Measurements from ENCODE around the gene MCUB.
"Not testable (repeated sequence)": the region's sequence is repeated elsewhere in the genome, so short reads cannot be mapped to it uniquely, and the experiment has no call there.

MCUB gene

GRCh38 chr4:109579997-109580396, 20.0 kb downstream of the MCUB start:
- H2BK15ac ChIP-seq (replicated peaks; ENCODE audit: low read depth); H2BK5ac ChIP-seq (ENCODE audit: low read length); H2AK5ac ChIP-seq (ENCODE audit: low read length); H4K8ac ChIP-seq (ENCODE audit: low read depth, low read length); H3K79me2 ChIP-seq (ENCODE audit: control insufficient read depth, insufficient read depth, low read length); H3K79me1 ChIP-seq (ENCODE audit: low read length); H3K9ac ChIP-seq (ENCODE audit: low read length); H3K56ac ChIP-seq (ENCODE audit: low read length); H3K36me3 ChIP-seq (ENCODE audit: control insufficient read depth, insufficient read depth, low read length); H3K23ac ChIP-seq (ENCODE audit: low read length); H3K4ac ChIP-seq (ENCODE audit: low read depth, low read length); DNase-seq; H4K5ac ChIP-seq (ENCODE audit: low read length); H3K4me2 ChIP-seq (ENCODE audit: low read length); H3K4me3 ChIP-seq (ENCODE audit: low read length); H3K4me1 ChIP-seq (ENCODE audit: control insufficient read depth, low read depth, low read length); H3K27ac ChIP-seq (ENCODE audit: low read depth, low read length); H3K18ac ChIP-seq (ENCODE audit: low read length); H2BK120ac ChIP-seq (ENCODE audit: low read depth, low read length); H3K27me3 ChIP-seq (ENCODE audit: insufficient read depth, low read length, poor library complexity): not testable (repeated sequence)
- WGBS (ENCODE audit: extremely low coverage, insufficient coverage, low lambda C conversion rate): no CpG with 5 or more reads among the region's 5 CpGs

- Histone ChIP-seq H3K4me1 (ENCODE audit: control insufficient read depth, low read depth, low read length) (no peaks in the 10 kb centered on the region), H3K23ac (ENCODE audit: low read length) (no peak overlapping the region), H3K79me2 (ENCODE audit: control insufficient read depth, insufficient read depth, low read length) (no peaks in the 10 kb centered on the region), H4K8ac (ENCODE audit: low read depth, low read length) (no peak overlapping the region), H2BK120ac (ENCODE audit: low read depth, low read length) (no peak overlapping the region), H3K4me2 (ENCODE audit: low read length) (no peak overlapping the region), H3K4ac (ENCODE audit: low read depth, low read length) (no peak overlapping the region), H2BK5ac (ENCODE audit: low read length) (no peak overlapping the region), H3K79me1 (ENCODE audit: low read length) (no peaks in the 10 kb centered on the region), H2AK5ac (ENCODE audit: low read length) (no peak overlapping the region), H4K5ac (ENCODE audit: low read length) (no peak overlapping the region), H3K9ac (ENCODE audit: low read length) (no peak overlapping the region), H3K36me3 (ENCODE audit: control insufficient read depth, insufficient read depth, low read length) (no peaks in the 10 kb centered on the region), H3K27me3 (ENCODE audit: insufficient read depth, low read length, poor library complexity) (no peaks in the 10 kb centered on the region), H3K4me3 (ENCODE audit: low read length) (no peak overlapping the region), H3K27ac (ENCODE audit: low read depth, low read length) (no peak overlapping the region), H3K56ac (ENCODE audit: low read length) (no peak overlapping the region), H2BK15ac (replicated peaks; ENCODE audit: low read depth) (no peak overlapping the region), H3K18ac (ENCODE audit: low read length) (no peak overlapping the region)
- no CpG with 5 or more reads among the region's 4 CpGs for WGBS (ENCODE audit: extremely low coverage, insufficient coverage, low lambda C conversion rate)
- no peak for DNase-seq
Measured at GRCh38 chr4:109588176-109588575, 28.1 kb downstream of the MCUB start.

GRCh38 chr4:109589119-109589518, 29.1 kb downstream of the MCUB start:
- Histone ChIP-seq H3K4me3 (ENCODE audit: low read length) (no peak overlapping the region), H3K9ac (ENCODE audit: low read length) (no peak overlapping the region), H3K4ac (ENCODE audit: low read depth, low read length) (no peak overlapping the region), H4K5ac (ENCODE audit: low read length) (no peak overlapping the region), H3K23ac (ENCODE audit: low read length) (no peak overlapping the region), H3K56ac (ENCODE audit: low read length) (no peak overlapping the region), H3K4me2 (ENCODE audit: low read length) (no peak overlapping the region), H2BK5ac (ENCODE audit: low read length) (no peak overlapping the region), H2BK15ac (replicated peaks; ENCODE audit: low read depth) (no peak overlapping the region), H3K27ac (ENCODE audit: low read depth, low read length) (no peak overlapping the region), H3K79me1 (ENCODE audit: low read length) (no peaks in the 10 kb centered on the region), H3K79me2 (ENCODE audit: control insufficient read depth, insufficient read depth, low read length) (no peaks in the 10 kb centered on the region), H4K8ac (ENCODE audit: low read depth, low read length) (no peak overlapping the region), H3K36me3 (ENCODE audit: control insufficient read depth, insufficient read depth, low read length) (no peaks in the 10 kb centered on the region), H3K27me3 (ENCODE audit: insufficient read depth, low read length, poor library complexity) (no peaks in the 10 kb centered on the region), H3K4me1 (ENCODE audit: control insufficient read depth, low read depth, low read length) (no peaks in the 10 kb centered on the region), H2AK5ac (ENCODE audit: low read length) (no peak overlapping the region), H2BK120ac (ENCODE audit: low read depth, low read length) (no peak overlapping the region), H3K18ac (ENCODE audit: low read length) (no peak overlapping the region)
- no CpG with 5 or more reads among the region's 2 CpGs for WGBS (ENCODE audit: extremely low coverage, insufficient coverage, low lambda C conversion rate)
- DNase-seq: peak; percentile 23

GRCh38 chr4:109589605-109590004, 29.6 kb downstream of the MCUB start:
- H3K56ac ChIP-seq (ENCODE audit: low read length): no peak overlapping the region
- no peak overlapping the region for H4K5ac ChIP-seq (ENCODE audit: low read length)
- no peak overlapping the region for H3K4ac ChIP-seq (ENCODE audit: low read depth, low read length)
- H2BK120ac ChIP-seq (ENCODE audit: low read depth, low read length): no peak overlapping the region
- no peak overlapping the region for H2BK5ac ChIP-seq (ENCODE audit: low read length)
- DNase-seq: peak; percentile 16
- H3K36me3 ChIP-seq (ENCODE audit: control insufficient read depth, insufficient read depth, low read length): no peaks in the 10 kb centered on the region
- H3K4me1 ChIP-seq (ENCODE audit: control insufficient read depth, low read depth, low read length): no peaks in the 10 kb centered on the region
- H4K8ac ChIP-seq (ENCODE audit: low read depth, low read length): no peak overlapping the region
- H3K4me3 ChIP-seq (ENCODE audit: low read length): no peak overlapping the region
- H3K79me1 ChIP-seq (ENCODE audit: low read length): no peaks in the 10 kb centered on the region
- no peak overlapping the region for H3K23ac ChIP-seq (ENCODE audit: low read length)
- H3K79me2 ChIP-seq (ENCODE audit: control insufficient read depth, insufficient read depth, low read length): no peaks in the 10 kb centered on the region
- H3K9ac ChIP-seq (ENCODE audit: low read length): no peak overlapping the region
- H3K27me3 ChIP-seq (ENCODE audit: insufficient read depth, low read length, poor library complexity): no peaks in the 10 kb centered on the region
- no CpG with 5 or more reads among the region's 2 CpGs for WGBS (ENCODE audit: extremely low coverage, insufficient coverage, low lambda C conversion rate)
- no peak overlapping the region for H2AK5ac ChIP-seq (ENCODE audit: low read length)
- no peak overlapping the region for H3K18ac ChIP-seq (ENCODE audit: low read length)
- H2BK15ac ChIP-seq (replicated peaks; ENCODE audit: low read depth): no peak overlapping the region
- no peak overlapping the region for H3K27ac ChIP-seq (ENCODE audit: low read depth, low read length)
- H3K4me2 ChIP-seq (ENCODE audit: low read length): no peak overlapping the region

GRCh38 chr4:109590905-109591304, 30.9 kb downstream of the MCUB start:
- H2AK5ac ChIP-seq (ENCODE audit: low read length): no peak overlapping the region
- H3K79me2 ChIP-seq (ENCODE audit: control insufficient read depth, insufficient read depth, low read length): no peaks in the 10 kb centered on the region
- H4K8ac ChIP-seq (ENCODE audit: low read depth, low read length): no peak overlapping the region
- no peaks in the 10 kb centered on the region for H3K36me3 ChIP-seq (ENCODE audit: control insufficient read depth, insufficient read depth, low read length)
- no peak overlapping the region for H3K56ac ChIP-seq (ENCODE audit: low read length)
- no peaks in the 10 kb centered on the region for H3K27me3 ChIP-seq (ENCODE audit: insufficient read depth, low read length, poor library complexity)
- no peaks in the 10 kb centered on the region for H3K79me1 ChIP-seq (ENCODE audit: low read length)
- H3K23ac ChIP-seq (ENCODE audit: low read length): no peak overlapping the region
- H3K9ac ChIP-seq (ENCODE audit: low read length): no peak overlapping the region
- no peak overlapping the region for H2BK5ac ChIP-seq (ENCODE audit: low read length)
- no peak overlapping the region for H2BK15ac ChIP-seq (replicated peaks; ENCODE audit: low read depth)
- no peaks in the 10 kb centered on the region for H3K4me1 ChIP-seq (ENCODE audit: control insufficient read depth, low read depth, low read length)
- H3K27ac ChIP-seq (ENCODE audit: low read depth, low read length): no peak overlapping the region
- H2BK120ac ChIP-seq (ENCODE audit: low read depth, low read length): no peak overlapping the region
- H4K5ac ChIP-seq (ENCODE audit: low read length): no peak overlapping the region
- no peak overlapping the region for H3K4me3 ChIP-seq (ENCODE audit: low read length)
- no peak for DNase-seq
- H3K18ac ChIP-seq (ENCODE audit: low read length): no peak overlapping the region
- H3K4me2 ChIP-seq (ENCODE audit: low read length): no peak overlapping the region
- no peak overlapping the region for H3K4ac ChIP-seq (ENCODE audit: low read depth, low read length)
- WGBS (ENCODE audit: extremely low coverage, insufficient coverage, low lambda C conversion rate): no CpG with 5 or more reads among the region's 3 CpGs

- Histone ChIP-seq H4K5ac (ENCODE audit: low read length) (no peak overlapping the region), H3K27ac (ENCODE audit: low read depth, low read length) (no peak overlapping the region), H3K79me1 (ENCODE audit: low read length) (no peaks in the 10 kb centered on the region), H3K18ac (ENCODE audit: low read length) (no peak overlapping the region), H3K4me2 (ENCODE audit: low read length) (no peak overlapping the region), H3K23ac (ENCODE audit: low read length) (no peak overlapping the region), H3K4me3 (ENCODE audit: low read length) (no peak overlapping the region), H3K4ac (ENCODE audit: low read depth, low read length) (no peak overlapping the region), H2BK15ac (replicated peaks; ENCODE audit: low read depth) (no peak overlapping the region), H3K36me3 (ENCODE audit: control insufficient read depth, insufficient read depth, low read length) (no peaks in the 10 kb centered on the region), H3K27me3 (ENCODE audit: insufficient read depth, low read length, poor library complexity) (no peaks in the 10 kb centered on the region), H3K56ac (ENCODE audit: low read length) (no peak overlapping the region), H2BK5ac (ENCODE audit: low read length) (no peak overlapping the region), H2AK5ac (ENCODE audit: low read length) (no peak overlapping the region), H3K9ac (ENCODE audit: low read length) (no peak overlapping the region), H4K8ac (ENCODE audit: low read depth, low read length) (no peak overlapping the region), H3K79me2 (ENCODE audit: control insufficient read depth, insufficient read depth, low read length) (no peaks in the 10 kb centered on the region), H3K4me1 (ENCODE audit: control insufficient read depth, low read depth, low read length) (no peaks in the 10 kb centered on the region), H2BK120ac (ENCODE audit: low read depth, low read length) (no peak overlapping the region)
- no CpG with 5 or more reads among the region's 1 CpG for WGBS (ENCODE audit: extremely low coverage, insufficient coverage, low lambda C conversion rate)
- DNase-seq: no peak
Measured at GRCh38 chr4:109592367-109592766, 32.3 kb downstream of the MCUB start.

All from mesendoderm (in vitro differentiated cells).